Fibroblast of skin of left biceps (primary cell): Measurements from ENCODE around the gene CDCA5.

Experiments used
- DNase-seq, 2 experiments: peaks; one replicate each; pipeline ENCODE4 v3.0.0-alpha.2; 2013; ENCODE audit warnings: low read depth in 2 of 2

Gene CDCA5

DNA sequence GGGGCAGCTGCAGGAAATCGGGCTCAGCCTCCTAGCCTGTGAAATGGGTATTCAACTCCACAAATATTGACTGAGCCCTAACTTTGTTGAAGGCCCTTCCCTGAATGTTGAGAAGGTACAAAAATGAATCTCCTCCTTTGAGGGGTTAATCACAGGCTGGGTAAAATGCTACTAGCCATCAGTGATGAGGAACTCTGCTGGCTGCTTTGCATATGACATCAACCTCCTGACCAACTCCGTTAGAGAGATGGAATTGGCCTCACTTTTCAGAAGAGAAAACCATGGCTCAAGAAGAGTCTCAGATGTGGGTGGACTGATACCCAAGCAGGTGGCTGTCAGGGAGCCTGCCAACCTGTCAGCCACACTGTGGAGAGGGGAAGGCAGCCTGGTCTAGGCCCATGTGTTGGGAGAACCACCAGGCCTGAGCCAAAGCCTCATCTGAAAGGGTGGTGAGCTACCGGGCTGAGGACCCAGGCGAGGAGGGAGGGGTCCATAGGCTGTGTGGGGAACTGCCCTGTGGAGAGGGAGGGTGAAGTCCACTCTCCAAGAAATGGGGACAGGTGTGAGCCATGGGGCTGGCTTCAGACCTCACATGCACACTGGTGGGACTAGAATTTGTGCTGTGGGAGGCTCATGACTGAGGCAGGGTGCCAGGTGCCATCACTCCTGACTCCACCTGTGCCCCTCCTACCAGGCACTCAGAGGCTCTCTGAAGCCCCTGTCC lies 11.8 kb downstream of the CDCA5 start:
- no peak for DNase-seq

DNA sequence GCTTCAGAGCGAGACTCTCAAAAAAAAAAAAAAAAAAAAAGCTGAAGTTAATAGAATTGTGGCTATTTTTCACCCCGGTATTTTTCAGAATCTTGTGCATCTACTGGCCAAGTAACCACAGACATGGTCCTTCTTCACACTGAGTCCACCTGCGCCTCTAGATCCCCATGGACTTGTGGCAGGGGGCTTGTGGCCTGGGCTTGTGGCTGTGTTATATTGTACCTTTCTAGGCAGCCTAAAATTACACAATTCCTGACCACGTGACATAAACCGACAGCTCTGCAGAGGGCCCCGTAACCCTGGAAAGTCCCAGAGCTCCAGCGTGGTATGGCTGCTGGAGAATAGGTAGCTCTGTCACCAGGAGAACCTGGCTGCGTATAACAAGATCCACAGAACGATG lies 14.6 kb downstream of the CDCA5 start:
- DNase-seq, result no peak

DNA sequence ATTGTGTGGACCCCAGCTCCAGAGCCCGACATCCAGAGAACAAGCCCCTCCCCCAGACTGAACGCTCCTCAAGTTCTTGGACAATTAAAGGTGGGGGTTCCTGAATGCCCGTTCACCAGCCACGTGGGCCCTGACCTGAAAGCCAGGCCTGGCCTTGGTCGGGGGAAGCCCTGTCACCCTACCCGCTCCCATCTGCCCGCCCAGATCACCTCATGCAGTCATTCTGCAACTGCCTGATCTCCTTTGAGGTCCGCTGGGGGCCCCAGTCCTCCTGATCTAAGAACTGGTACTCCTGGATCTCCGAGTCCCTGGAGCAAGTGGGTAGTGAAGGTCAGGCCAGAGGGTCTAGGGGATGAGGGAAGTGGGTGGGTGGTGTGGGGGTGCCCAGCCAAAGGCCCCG lies 16.4 kb downstream of the CDCA5 start:
- DNase-seq, result no peak

DNA sequence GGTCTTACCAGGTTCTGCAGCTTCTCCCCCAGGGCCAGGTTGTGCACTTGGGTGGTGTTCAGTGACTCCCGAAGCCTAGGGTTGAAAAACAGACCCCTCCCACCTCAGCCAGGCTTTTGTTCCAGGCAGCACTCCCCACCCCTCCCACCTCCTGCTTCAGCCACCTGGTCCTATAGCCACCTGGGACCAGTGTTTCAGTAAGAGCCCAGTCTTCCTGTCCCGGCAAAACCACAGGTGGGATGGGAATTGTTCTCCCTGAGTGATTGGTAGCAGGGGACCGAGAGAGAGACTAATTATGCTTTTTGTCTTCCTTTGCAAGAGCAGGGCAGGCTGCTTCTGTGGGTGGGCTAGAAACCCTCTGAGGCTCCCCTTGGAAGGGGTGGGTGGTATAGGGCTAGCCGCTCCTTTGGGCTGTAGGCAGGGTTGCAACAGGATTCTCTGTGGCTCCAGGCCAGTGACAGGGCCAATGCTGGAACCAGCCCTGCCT lies 17.0 kb downstream of the CDCA5 start:
- DNase-seq, result no peak

DNA sequence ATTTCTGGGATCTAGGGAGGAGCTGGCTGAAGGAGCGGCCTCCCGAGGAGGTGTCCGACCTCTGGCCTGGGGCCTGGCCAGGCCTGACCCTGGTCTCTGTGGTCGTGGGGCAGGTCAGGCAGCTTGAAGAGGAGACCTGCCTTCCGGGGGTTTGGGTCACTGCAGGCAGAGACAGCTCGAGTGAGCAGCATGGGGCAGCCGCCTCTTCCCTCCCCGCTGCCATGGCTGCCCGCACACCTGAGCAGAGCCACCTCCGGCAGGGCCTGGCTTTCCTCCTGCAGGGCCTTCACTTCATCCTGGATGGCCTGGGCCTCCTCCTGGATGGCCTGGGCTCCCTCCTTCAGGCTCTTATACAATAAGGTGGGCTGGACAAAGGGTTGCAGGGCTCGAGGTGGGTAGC lies 17.5 kb downstream of the CDCA5 start:
- DNase-seq, result no peak

DNA sequence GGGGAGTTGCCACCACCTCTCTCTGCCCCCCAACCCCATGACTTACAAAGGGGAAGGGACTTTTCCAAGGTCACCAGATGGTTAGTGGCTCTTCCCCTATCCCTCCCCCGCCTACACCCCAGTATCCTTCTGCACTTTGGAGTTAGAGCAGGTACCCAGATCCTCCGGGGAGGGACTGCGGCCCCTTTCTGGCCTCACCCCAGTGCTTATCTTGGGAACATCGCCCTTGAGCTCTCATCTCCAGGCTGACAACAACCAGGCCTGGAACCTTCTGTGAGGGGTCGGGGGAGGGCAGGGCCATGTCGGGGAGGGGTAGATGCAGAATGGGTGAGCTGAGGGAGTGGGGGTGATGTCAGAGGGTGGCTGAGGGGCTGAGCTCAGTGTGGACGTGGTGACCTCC lies 18.0 kb downstream of the CDCA5 start:
- DNase-seq, result no peak

DNA sequence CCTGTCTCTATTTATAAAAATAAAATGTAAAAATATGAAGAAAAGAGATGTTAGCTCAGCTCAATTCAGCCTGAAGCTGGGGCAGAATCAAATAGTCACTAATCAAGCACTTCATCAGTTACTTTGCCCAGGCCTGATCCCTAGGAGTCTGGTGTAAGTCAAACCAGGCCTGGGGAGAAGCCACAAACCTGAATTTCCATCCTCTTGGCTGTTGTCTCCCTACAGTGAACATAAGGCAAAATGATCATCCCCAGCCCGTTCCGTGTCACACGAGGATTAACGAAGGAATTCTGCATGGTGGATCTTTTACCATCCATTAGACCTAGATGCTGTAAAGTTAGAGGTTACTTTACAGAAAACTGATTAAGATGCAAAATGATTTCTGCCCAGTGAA lies 19.0 kb downstream of the CDCA5 start:
- no peak for DNase-seq

DNA sequence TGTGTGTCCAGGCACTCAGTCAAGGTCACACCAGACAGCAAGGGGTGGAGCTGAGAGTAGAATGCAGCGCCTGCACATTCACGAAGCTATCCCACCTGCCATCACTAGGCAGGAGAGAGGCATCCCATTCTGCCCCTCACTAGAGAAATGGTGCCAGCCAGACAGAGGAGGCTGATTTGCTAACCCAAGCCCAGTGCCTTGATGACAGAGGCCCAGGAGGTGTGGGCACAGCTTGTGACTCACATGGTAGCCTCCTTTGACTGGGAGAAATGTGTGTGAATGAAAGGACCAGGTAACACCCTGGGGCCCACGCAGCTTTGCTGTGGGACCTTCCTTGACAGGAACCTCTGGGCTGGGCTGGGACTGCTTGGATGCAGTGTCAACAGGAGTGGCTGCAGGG lies 20.3 kb downstream of the CDCA5 start:
- no peak for DNase-seq

DNA sequence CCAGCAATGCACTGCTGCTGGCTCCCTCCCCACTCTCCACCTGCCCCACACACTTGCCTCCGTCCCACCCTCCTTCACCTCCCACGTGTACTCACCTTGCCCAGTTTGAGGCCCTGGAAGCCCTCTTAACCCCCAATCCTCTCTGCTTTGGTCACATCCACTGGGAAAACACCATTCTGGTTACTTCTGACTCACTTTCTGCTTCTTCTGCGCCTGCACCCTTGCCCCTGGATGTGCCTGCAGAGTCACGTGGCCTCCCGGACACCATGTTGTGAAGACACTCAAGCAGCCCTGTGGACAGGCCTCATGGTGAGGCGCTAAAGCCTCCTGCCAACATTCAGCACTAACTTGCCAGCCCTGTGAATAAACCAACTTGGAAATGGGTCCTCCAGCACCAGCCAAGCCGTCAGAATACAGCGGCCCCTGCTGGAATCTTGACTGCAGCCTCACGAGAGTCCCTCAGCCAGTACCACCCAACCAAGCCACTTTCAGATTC lies 22.9 kb downstream of the CDCA5 start:
- DNase-seq, result no peak

DNA sequence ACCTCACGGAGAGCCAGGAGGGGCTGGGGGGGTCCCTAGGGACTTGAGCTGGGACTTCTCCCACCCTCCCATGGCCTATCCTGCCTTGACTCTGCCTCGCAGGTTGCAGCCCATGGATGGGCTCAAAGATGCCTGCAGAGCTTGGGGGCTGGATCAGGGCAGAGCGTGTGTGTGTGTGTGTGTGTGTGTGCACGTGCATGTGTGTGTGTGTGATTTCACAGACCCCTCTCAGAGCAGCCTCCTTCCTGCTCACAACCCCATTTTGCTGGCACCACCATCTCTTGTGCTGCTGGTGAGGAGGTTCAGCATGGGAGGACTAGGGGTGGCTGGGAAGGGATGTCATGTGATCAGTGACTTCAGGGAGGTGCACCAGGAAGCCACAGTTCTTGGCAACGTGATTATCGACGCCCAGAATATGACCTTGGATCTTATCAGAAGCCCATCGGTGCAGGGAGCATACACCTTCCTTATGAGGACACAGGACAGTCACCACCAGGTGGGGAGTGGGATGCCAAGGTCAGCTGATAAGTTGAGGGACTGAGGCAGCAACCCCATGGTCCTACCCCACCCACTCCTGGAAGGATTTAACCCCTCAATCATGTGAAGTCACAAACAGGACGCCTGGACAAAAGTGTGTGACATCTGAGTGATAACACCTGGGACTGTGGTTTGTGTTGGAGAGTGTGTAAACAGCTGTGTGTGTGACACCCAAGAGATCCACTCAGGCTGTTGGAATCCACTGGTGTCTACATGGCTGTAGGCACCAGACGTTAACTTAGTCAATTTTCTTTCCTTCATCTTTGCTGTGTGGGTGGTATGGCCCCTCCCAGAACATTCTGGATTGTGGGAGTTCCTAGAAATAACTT lies 23.6 kb downstream of the CDCA5 start:
- DNase-seq, result no peak

DNA sequence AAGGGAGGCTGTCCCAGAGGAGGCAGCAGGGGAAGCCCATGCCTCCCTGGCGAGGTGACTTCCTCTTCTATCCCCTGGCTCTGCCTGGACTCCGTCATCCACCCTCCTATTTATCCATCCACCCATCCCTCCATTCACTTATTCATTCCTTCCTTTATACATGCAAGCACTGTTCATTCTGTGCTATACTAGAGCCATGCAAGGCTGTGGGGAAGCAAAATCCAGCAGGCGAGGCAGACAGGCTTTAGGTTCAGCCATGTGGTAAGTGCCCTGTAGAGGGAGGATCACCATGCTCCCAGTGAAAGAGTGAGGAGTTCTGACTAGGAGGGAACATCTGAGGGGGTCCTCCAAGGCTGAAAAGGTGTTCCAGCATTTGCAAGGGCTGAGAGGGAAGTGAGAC lies 24.3 kb downstream of the CDCA5 start:
- no peak for DNase-seq

DNA sequence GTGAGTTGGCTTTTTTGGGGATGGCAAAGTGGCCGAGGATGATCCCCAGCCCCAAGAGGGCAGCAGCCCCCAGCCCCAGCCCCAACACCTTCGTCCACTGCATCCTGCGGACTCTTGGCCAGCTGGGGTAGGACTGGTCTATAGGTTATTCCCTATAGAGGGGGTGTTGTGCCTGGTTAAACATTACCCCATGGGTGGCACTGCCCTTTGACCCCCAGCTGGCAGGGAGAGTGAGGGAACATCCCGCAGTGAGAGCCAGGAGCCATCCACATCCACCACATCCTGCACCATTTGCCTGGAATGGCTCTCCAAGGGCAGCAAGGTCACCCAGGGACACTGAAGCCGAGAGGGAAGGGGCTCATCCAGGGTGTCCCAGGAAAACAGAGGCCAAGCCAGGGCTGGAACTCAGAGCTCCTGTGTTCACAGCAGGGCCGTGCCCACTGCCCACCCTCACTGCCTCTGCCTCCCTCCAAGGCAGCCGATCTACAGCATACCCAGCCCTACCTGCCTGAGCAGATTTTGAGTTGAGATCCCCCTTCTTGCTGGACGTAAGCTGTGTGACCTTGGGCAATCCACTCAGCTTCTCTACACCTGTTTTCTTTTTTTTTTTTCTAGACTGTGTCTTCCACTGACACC lies 25.3 kb downstream of the CDCA5 start, which contains the start of gene NAALADL1:
NAALADL1 (minus strand) TSS at position 135 of the 636 bp plus-strand sequence; CDS start at position 103, 32 bp downstream.
- no peak for DNase-seq

DNA sequence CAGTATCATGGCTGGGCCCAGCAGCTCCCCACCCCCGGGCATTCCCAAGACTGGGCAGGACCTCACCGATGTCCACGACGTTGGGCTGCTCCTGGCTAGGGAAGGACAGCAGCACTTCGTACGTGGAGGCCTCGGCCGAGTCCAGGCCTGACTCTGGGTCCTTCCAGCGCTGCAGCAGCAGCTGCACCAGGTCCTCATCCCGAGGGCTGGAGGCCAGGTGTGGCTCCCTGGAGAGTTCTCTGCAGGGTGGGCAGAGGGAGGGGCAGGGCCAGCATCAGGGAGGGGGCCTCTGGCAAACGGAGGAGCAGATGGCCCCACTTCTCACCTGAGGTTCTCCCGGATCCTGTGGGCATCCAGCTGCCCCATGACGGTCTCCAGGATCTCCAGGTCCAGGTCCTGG lies 25.8 kb downstream of the CDCA5 start:
- no peak for DNase-seq

DNA sequence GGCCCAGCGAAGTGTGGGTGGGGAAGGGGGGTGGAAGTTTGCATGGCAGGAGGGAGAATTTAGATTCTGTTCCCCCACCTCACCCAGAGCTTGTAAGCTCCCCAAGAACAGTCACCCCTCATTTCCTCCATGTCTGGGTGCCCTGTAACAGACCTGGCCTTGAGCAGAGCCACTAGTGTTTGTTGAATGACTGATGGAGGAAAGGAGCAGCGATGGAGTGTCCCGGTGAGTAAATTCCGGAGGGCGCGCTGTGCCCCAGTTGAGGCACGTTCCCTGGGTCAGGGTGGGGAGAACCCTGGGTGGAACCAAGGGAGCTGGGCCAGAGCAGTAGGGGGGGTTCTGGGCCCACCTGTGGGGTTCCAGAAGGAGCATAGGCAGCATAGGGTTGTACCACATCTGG lies 26.3 kb downstream of the CDCA5 start:
- no peak for DNase-seq

DNA sequence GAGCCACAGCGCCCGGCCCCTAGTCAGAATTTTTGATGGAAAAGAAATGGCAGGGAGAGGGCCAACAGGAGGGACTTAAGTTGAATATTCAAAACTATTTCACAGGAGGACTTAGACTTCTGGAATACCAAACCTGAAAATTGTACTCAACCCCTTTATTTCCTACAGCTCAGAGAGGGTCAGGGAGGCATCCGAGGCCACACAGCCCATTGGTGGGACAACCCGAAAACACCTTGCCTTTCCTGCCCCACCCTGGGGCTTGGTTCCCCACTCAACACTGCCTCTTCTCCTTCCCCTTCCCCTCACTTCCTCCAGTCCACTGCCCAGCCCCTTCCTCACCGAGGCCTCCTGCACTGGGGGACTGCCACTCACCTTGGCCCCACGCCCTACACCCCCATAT lies 26.8 kb downstream of the CDCA5 start:
- DNase-seq, result no peak

DNA sequence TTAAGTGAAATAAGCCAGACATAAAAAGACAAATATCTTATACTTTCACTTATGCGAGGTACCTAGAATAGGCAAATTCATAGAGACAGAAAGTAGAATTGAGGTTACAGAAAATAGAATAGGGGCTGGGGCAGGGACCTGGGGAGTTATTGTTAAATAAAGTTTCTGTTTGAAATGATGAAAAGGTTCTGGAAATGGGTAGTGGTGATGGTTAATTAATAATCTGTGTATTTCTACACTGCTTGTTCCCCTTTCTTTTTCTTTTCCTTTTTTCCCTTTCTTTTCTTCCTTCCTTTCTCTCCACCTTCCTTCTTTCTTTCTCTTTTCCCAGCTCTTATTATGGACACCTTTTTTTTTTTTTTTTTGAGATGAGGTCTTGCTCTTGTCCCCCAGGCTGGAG lies 28.3 kb downstream of the CDCA5 start:
- DNase-seq, result no peak

DNA sequence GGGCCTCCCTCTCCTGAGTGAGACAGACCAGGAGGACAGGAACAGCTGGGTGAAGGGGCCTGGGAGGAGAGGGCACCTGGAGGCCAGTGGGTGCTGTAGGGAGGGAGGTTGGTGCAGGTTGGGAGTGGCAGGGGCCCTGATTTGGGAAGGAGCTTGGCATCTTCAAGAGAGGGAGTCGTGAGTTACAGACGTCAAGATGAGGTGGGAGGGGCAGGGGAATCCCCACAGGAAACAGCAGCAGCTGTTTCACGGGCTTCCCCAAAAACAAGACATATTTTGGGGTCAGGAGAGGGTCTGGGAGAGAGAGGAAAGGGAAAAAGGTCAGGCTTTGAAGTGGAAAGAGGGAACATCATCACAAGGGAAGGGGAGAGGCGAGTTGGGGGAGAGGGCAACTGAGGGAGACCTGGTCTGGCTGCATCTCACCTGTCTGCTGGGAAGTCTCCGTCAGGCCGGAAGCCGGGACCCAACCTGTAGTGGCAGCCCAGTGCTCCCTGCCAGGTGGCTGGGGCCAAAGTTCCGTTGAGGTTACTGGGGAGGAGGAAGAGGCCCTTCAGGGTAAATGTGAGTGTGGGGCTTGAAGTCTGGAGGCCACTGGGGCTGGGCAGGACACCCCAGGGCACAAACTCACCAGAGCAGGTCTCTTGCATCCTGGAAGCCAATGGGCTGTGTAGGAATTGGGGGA lies 29.9 kb downstream of the CDCA5 start:
- DNase-seq, result no peak

DNA sequence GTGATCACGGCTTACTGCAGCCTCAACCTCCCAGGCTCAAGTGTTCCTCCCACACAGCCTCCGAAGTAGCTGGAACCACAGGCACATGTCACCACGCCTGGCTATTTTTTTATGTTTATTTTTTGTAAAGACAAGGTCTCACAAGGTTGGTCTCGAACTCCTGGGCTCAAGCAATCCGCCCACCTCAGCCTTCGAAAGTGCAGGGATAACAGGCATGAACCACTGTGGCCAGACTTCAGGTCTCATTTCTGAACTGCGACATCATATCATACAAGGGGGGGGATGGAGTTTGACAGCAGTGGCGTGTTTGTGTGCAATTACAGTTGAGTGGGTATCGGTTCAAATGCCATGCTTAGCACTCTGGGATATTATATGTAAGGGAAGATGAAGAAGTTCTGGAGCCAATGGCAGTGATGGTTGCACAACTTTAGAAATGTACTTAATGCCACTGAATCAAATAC lies 32.4 kb downstream of the CDCA5 start:
- DNase-seq, result no peak

DNA sequence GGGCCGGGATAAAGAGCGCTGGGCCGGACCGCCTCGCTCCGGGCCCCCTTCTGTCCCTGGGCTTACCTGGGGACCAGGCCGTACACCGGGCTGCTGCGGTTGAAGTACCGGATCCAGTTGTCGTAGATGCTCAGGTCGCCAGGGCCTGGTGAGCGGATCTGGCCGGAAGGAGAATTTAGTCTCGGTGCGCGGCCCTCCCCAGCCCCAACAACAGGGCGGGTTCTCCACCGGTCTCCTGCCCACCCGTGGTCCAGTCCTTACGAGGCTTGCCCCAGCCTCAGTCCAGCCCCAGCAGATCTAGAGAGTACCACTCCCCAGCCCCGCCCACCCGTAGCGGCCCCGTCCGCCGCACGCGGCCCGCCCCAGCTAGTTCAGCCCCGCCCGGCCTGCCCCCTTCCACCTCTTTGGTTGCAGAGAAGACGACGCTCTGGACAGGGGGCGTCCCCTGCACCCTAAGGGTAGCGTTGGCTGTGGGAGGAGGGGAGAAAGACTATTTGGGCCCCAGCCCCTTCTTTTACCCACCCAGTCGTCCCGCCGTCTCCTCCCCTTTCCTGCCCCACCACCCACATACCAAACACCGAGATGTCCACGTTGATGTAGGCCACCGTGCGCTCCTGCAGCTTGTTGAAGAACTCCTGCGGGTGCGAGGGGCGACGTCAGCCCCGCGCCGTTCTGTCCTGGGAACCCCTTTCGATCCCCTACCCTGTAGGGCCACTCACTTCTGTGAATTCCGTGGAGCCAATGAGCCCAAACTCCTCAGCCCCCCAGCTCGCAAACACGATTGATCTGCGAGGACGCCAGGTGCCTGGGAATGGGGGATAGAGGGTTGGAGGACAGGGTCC lies 36.0 kb downstream of the CDCA5 start:
- no peak for DNase-seq

DNA sequence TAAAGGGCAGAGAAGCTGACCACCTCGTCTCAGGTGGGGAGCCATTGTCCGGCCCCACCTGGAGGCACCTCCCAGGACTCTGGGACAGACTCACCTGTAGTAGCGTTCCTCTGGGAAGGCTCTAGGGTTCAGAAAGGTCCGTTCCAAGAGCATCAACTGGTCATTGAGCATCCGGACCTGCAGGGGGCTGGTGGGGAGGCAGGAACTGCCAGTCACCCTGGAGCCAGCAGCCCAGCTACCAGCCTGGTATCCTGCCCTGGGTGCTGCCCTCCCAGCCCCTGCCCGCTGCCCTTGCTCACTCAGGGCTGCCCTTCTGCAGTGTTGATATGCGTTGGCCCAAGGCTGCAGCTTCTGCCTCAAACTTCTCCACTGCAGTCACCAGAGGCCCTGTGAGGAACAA lies 38.1 kb downstream of the CDCA5 start:
- DNase-seq, result no peak

DNA sequence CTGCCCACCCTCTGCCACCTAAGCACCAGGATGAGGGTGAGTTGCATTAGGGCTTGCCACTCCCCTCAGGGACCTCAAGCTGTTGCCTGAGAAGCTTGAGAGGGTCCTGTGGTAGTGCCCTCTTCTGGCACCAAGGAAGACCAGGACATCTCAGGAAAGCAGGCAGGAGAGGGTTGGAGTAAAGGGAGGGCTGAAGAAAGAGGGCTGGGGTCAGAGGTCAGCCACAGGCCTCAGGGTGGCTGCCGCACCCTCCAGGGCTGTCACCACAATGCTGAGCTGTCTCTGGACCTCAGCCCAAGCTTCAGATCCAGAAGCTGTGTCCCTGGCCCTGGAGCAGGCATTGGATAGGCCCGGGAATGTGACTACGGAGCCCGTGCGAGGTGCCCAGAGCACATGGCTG lies 38.8 kb downstream of the CDCA5 start:
- DNase-seq, result no peak
